Spleen (tissue), 7 donors: ENCODE data around the gene GALNT7.

Experiments used
- CTCF ChIP-seq, 11 experiments: fragments of 200-600 bp in 7 of 11; fragments of 450-650 bp in 4 of 11; sonication (generic) in 4 of 11; IDR thresholded peaks in 8 of 11; conservative IDR thresholded peaks in 3 of 11; 1 replicate in 7 of 11; 2 replicates in 4 of 11; pipeline versions ENCODE4 v1.4.0 to v1.8.0; 2016 to 2021; ENCODE audit warnings: antibody characterized with exemption in 11 of 11, inconsistent platforms in 4 of 11, mild to moderate bottlenecking in 1 of 11
- POLR2A ChIP-seq, 3 donors: fragments of 450-650 bp; IDR thresholded peaks; one replicate each; pipeline ENCODE4 v1.5.1; 2017; ENCODE audit warnings: antibody characterized with exemption in 3 of 3, mild to moderate bottlenecking in 1 of 3
- POLR2AphosphoS5 ChIP-seq, 3 donors: sonication (generic); formaldehyde crosslinking; IDR thresholded peaks; one replicate each; pipeline ENCODE4 v1.5.1; 2017; ENCODE audit warnings: antibody characterized with exemption in 3 of 3
- donor health status: DM: no; HTN: no; CAD: no; lungs with moderate emphysema.
- donor health status: DM: no; HTN: no; CAD: no.
- donor health status: DM: no; HTN: no; CAD: no.

- TF ChIP-seq CTCF (IDR thresholded peaks at IDR 0.05 in 8 of 11, conservative IDR thresholded peaks at IDR 0.05 in 3 of 11) (peak in 8 of 11 experiments; percentile 4 to 56 (median 40)), POLR2A (IDR thresholded peaks at IDR 0.05) (no peak), POLR2AphosphoS5 (IDR thresholded peaks at IDR 0.05) (no peak)
Measured at GRCh38 chr4:173318648-173319211, 150.1 kb downstream of the GALNT7 start.
